CD4-positive, alpha-beta T cell treated with Interleukin-1 beta for 1 hour (primary cell): Measurements from ENCODE around the gene KRTAP9-7.

Experiments used
- DNase-seq, 2 donors: peaks; one replicate each; pipeline ENCODE4 v3.0.0-alpha.2; 2020 to 2022

KRTAP9-7 gene

DNA sequence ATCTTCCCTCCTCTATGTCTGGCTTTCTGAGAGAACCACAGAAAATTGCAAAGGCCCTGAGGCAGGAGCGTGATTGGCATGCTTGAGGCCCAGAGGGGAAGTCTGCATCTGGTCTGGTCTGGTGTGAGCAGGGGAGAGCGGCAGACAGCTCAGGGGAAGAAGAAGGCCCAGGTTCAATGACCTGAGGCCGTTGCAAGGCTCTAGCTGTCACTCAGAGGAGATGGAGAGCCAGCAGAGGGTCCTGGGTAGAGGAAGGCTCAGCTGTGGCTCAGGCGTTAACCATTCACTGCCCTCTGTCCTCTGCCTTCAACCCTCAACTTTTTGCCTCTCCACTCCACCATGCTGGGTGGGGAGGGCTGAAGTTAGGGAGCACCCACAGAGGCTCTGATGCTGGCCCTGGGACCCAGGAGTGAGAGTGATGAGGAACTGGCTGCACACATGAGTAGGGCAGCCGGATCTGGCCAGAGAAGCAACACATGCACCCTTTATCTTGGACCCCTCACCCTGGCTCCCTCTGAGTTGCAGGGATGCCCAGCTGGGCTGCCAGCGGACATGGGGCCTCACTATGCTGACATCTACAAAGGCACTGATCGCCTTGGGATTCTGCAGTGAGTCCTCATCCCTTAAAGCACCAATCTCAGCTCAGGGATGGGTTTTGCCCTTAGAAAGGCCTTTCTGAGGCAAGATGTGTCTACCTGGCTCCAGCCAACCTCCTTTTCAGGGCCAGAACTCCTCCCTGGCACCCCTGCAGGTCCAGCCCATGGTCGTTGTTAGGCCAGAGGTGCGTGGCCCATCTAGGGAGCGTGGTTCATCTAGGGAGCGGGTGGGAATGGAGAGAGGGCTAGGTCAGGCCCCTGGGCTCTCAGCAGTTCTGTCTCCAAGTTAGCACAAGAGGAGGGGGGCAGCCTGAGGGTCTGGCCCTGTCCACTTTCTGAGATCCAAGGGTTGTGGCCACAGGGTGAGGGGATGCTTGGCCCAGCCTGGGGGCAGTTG lies 47.7 kb downstream of the KRTAP9-7 start:
- no peak for DNase-seq

GRCh38 chr17:41324180-41325075 lies 48.9 kb downstream of the KRTAP9-7 start:
- peak in 1 of 2 donors; percentile 31 for DNase-seq

DNA sequence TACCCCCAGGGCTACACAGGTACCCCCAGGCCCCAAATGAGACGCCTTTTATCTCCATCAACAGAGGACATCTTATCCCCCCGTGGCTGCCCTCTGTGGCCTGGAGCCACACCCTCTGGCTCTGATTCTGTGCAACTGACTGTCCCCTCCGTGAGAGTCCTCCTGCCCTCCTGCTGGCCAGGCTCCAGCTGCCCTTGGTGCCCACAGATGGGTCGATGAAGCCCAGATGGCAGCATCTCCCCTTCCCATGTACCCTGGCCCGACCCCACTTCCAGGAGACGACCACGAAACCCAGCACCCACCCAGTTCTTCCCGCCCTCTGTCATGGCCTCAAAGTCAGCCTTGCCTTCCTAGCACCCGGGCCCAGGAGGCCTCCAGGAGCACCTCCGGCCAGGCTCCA lies 49.6 kb downstream of the KRTAP9-7 start:
- no peak for DNase-seq

DNA sequence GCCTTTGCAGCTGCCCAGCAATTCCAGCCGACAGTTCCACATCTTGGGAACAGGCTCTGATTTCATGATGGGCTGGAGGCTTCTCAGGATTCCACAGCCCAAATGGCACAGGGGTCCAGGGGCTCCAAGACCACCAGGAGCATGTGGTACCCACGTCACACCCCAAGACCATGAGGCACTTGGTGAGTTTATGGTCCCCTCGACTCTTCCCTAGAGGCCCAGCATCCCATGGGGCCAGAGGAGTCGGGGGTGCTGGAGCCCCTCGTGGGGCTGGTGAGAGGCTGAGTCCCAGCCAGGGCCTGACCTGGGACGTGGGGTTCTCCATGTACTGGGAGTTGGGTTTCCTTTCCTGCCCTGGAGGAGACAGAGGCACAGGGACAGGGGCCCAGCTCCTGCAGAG lies 50.1 kb downstream of the KRTAP9-7 start:
- no peak for DNase-seq
